AG04450 (cell line): ENCODE measurements around the gene SLC8A1. TPM values are rescaled to one million over a fixed set of nuclear protein-coding genes. Genes with fewer than 3 reads are reported as not detected.

Source experiments
- CTCF ChIA-PET: fragments of 300-600, 350-600 bp; formaldehyde crosslinking; extraction: SDS; loops from one replicate; lab custom pipeline; 2022; ENCODE audit warnings: antibody characterized with exemption, inconsistent platforms; lab: Charles Lee
- POLR2A ChIA-PET: fragments of 350-600 bp; formaldehyde crosslinking; extraction: SDS; loops from one replicate; lab custom pipeline; 2021; ENCODE audit warnings: antibody characterized with exemption, inconsistent platforms; lab: Yijun Ruan, JAX
- DNase-seq: peaks from one replicate; pipeline ENCODE4 v3.0.0-alpha.2; 2011; ENCODE audit warnings: low read depth, low spot score
- H3K27ac ChIP-seq: one replicate; pipeline ENCODE4 v1.5.1; 2012; ENCODE audit warnings: low read depth, low read length, control low read depth
- H3K27me3 ChIP-seq: one replicate; pipeline ENCODE4 v1.6.0; 2012; ENCODE audit warnings: low read length; ENCODE audit not compliant: control insufficient read depth, insufficient read depth
- H3K4me3 ChIP-seq: 2 replicates; pipeline ENCODE4 v1.5.1; 2011; ENCODE audit warnings: mild to moderate bottlenecking, low read depth, low read length, control low read depth
- H3K9me3 ChIP-seq: 2 replicates; pipeline ENCODE4 v1.5.1; 2012; ENCODE audit warnings: low read length; ENCODE audit not compliant: control insufficient read depth, insufficient read depth
- polyA plus RNA-seq: library from polyadenylated mRNA; depleted of rRNA; stranded (reverse); fragments of >200 nt; gene quantifications from 2 replicates; pipeline ENCODE4 v1.2.3, GENCODE V29; 2011
- TF ChIP-seq, protein P1 (sequence below): IDR thresholded peaks from 2 replicates; pipeline ENCODE4 v1.5.1; 2011; ENCODE audit warnings: low read depth, low read length, control low read depth, inconsistent platforms

SLC8A1 gene
- polyA plus RNA-seq, 1 experiment: 19.3 TPM

- TF ChIP-seq, protein P1, sequence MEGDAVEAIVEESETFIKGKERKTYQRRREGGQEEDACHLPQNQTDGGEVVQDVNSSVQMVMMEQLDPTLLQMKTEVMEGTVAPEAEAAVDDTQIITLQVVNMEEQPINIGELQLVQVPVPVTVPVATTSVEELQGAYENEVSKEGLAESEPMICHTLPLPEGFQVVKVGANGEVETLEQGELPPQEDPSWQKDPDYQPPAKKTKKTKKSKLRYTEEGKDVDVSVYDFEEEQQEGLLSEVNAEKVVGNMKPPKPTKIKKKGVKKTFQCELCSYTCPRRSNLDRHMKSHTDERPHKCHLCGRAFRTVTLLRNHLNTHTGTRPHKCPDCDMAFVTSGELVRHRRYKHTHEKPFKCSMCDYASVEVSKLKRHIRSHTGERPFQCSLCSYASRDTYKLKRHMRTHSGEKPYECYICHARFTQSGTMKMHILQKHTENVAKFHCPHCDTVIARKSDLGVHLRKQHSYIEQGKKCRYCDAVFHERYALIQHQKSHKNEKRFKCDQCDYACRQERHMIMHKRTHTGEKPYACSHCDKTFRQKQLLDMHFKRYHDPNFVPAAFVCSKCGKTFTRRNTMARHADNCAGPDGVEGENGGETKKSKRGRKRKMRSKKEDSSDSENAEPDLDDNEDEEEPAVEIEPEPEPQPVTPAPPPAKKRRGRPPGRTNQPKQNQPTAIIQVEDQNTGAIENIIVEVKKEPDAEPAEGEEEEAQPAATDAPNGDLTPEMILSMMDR: no peak
- POLR2A ChIA-PET: no interaction called here
- no peak overlapping the region for H3K4me3 ChIP-seq
- DNase-seq: no peak
- no peaks in the 10 kb centered on the region for H3K9me3 ChIP-seq
- CTCF ChIA-PET: no interaction called here
- no peak overlapping the region for H3K27ac ChIP-seq
- H3K27me3 ChIP-seq: no peaks in the 10 kb centered on the region
These were observed 296.2 kb downstream of the SLC8A1 start for GRCh38 chr2:40155728-40156127.

DNA sequence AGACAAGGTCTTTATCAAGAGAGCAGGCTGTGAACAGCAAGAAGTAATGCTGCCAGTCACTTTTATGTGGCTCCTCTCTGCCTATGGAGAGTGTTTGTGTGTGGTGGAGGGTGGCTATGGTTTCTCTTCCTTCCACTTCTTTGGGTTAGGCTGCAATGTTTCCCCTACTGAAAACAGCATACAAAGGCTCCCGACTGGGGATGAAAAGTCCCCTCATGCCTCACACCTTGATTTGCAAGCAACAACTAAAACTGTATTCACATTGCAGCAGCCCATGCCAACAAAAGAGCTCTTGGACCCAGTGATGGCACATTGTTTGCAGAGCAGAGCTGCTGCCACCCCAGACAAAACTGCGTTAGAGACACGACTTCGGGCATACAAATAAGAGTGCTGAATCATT, 301.6 kb downstream of the SLC8A1 start:
- no peaks in the 10 kb centered on the region for H3K9me3 ChIP-seq
- POLR2A ChIA-PET: no interaction called here
- no peaks in the 10 kb centered on the region for H3K27me3 ChIP-seq
- no peak for DNase-seq
- CTCF ChIA-PET: interaction anchor here (0.6 kb wide), 1 partner anchor 236 kb away, joined by 3 read pairs; no protein-coding TSS in a partner anchor
- H3K4me3 ChIP-seq: no peak overlapping the region
- H3K27ac ChIP-seq: no peak overlapping the region
- TF ChIP-seq, protein P1: no peak

DNA sequence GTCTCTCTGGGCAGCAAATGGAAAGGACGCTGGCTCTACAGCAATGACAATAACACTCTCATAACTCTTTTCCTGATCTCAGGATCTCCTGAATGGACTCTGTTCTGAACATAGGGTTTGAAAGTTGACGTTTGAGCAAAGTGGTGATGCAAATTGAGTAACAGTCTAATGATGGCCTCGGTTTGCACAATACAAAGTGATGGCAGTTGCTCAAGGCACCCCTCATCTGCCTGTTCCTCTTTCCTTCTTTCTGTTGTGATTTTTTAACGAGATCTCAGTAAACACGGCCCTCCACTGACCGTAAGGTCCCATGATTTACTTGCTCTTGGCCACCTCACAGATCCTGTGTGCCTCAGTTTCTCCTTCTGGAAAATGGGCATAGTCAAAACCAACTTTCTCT, 303.6 kb downstream of the SLC8A1 start:
- DNase-seq: no peak
- Histone ChIP-seq H3K27me3 (no peaks in the 10 kb centered on the region), H3K4me3 (no peak overlapping the region), H3K9me3 (no peaks in the 10 kb centered on the region), H3K27ac (no peak overlapping the region)
- ChIA-PET POLR2A (no interaction called here), CTCF (no interaction called here)
- TF ChIP-seq, protein P1: no peak

DNA sequence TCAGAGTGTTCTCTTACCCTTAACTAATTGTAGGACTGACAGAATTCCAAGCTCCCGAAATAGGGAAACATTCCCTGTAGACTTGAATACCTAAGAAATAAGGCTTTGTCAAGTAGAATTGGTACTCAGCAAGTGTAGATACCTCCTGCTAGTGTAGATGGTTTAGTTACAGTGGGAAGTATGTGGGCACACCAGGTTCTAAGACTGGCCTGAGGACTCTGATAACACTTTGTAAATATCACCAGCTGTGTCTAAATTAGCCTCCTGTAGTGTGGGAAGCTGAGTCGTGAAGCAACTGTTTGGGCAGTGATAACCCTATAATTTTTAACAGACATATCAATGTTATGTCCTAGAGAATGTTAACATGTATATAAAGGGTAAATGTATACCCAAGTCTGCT, 304.5 kb downstream of the SLC8A1 start:
- H3K27ac ChIP-seq: no peak overlapping the region
- DNase-seq: no peak
- no peaks in the 10 kb centered on the region for H3K27me3 ChIP-seq
- ChIA-PET POLR2A (no interaction called here), CTCF (interaction anchor here (1.6 kb wide), 1 partner anchor 234 kb away, joined by 3 read pairs; no protein-coding TSS in a partner anchor)
- H3K9me3 ChIP-seq: no peaks in the 10 kb centered on the region
- TF ChIP-seq, protein P1: no peak
- no peak overlapping the region for H3K4me3 ChIP-seq

DNA sequence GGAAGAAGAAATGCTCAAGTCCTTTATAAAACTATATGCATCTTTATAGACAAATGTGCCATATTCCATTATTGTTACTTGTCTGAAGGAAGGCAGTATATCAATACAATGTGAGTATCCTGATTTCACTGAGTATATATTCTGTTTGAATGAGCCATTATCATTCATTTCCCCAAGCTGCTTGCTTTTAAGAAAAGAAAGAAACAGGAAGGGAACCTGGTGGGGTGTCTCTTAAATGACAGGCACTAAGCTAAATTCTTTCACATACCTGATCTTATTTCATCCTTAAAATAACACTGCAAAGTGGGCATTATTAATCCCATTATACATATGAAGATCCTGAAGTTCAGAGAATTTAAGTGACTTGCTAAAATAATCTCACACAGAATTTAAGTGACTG, 307.9 kb downstream of the SLC8A1 start:
- CTCF ChIA-PET: no interaction called here
- no peak overlapping the region for H3K27ac ChIP-seq
- H3K9me3 ChIP-seq: no peaks in the 10 kb centered on the region
- H3K4me3 ChIP-seq: no peak overlapping the region
- TF ChIP-seq, protein P1: no peak
- POLR2A ChIA-PET: no interaction called here
- no peaks in the 10 kb centered on the region for H3K27me3 ChIP-seq
- no peak for DNase-seq
